H1 (cell line): ENCODE data around the gene GNB3. TPM values are rescaled to one million over a fixed set of nuclear protein-coding genes. Genes with fewer than 3 reads are reported as not detected.

Source experiments
- BACH1 ChIP-seq: IDR thresholded peaks from 2 replicates; pipeline ENCODE4 v1.6.1; 2012; ENCODE audit warnings: low read length, improper control_type of control experiment
- BCL11A ChIP-seq, 2 experiments: IDR thresholded peaks; one replicate each; pipeline ENCODE4 v1.6.1; 2011; ENCODE audit warnings: low read depth in 2 of 2, low read length in 2 of 2, mild to moderate bottlenecking in 2 of 2
- CBX5 ChIP-seq: fragments of 300-800, 300-1000 bp; sonication (generic); IDR thresholded peaks from 2 replicates; pipeline ENCODE4 v1.7.1; 2016; ENCODE audit warnings: antibody characterized with exemption, low read length, low read depth
- CTBP2 ChIP-seq: IDR thresholded peaks from 2 replicates; pipeline ENCODE4 v1.7.0; 2011; ENCODE audit warnings: borderline replicate concordance, mild to moderate bottlenecking, moderate library complexity, mixed read lengths, low read length; ENCODE audit not compliant: insufficient read depth, insufficient read length
- EGR1 ChIP-seq: IDR thresholded peaks from 2 replicates; pipeline ENCODE4 v1.6.1; 2011; ENCODE audit warnings: low read depth, low read length, borderline replicate concordance
- FOSL1 ChIP-seq: IDR thresholded peaks from 2 replicates; pipeline ENCODE4 v1.6.1; 2011; ENCODE audit warnings: mild to moderate bottlenecking, low read depth, low read length, moderate library complexity; ENCODE audit not compliant: insufficient read depth
- GTF2F1 ChIP-seq: IDR thresholded peaks from 2 replicates; pipeline ENCODE4 v1.6.1; 2012; ENCODE audit warnings: low read depth, low read length, improper control_type of control experiment, borderline replicate concordance
- KDM5A ChIP-seq: fragments of 200-600 bp; IDR thresholded peaks from 2 replicates; pipeline ENCODE4 v1.7.1; 2012; ENCODE audit warnings: mild to moderate bottlenecking, low read length, inconsistent platforms, mixed read lengths
- MAFK ChIP-seq: IDR thresholded peaks from 2 replicates; pipeline ENCODE4 v1.6.1; 2012; ENCODE audit warnings: low read depth, mild to moderate bottlenecking, improper control_type of control experiment, low read length
- NANOG ChIP-seq: IDR thresholded peaks from 2 replicates; pipeline ENCODE4 v1.6.1; 2011; ENCODE audit warnings: low read length, low read depth, mild to moderate bottlenecking, inconsistent platforms; ENCODE audit not compliant: insufficient read depth, poor library complexity, severe bottlenecking
- POLR2A ChIP-seq, 2 experiments: IDR thresholded peaks; 1 replicate in 1 of 2; 2 replicates in 1 of 2; pipeline ENCODE4 v1.6.1; 2011; ENCODE audit warnings: low read depth in 2 of 2, low read length in 2 of 2, mild to moderate bottlenecking in 2 of 2; ENCODE audit errors: control extremely low read depth in 1 of 2
- RNF2 ChIP-seq: fragments of 200-900, 300-1000 bp; sonication (generic); IDR thresholded peaks from 2 replicates; pipeline ENCODE4 v1.7.1; 2016; ENCODE audit warnings: borderline replicate concordance, low read depth, mild to moderate bottlenecking, antibody characterized with exemption, low read length; ENCODE audit not compliant: poor library complexity, severe bottlenecking; ENCODE audit errors: missing control alignments
- SAP30 ChIP-seq: fragments of 300-600 bp; sonication (generic); IDR thresholded peaks from 2 replicates; pipeline ENCODE4 v1.7.1; 2012; ENCODE audit warnings: low read length, moderate library complexity, mild to moderate bottlenecking, inconsistent platforms; ENCODE audit not compliant: insufficient read depth, insufficient replicate concordance
- SRF ChIP-seq: IDR thresholded peaks from 2 replicates; pipeline ENCODE4 v1.6.1; 2011; ENCODE audit warnings: mild to moderate bottlenecking, low read depth, low read length, moderate library complexity
- TEAD4 ChIP-seq: IDR thresholded peaks from 2 replicates; pipeline ENCODE4 v1.6.1; 2012; ENCODE audit warnings: low read depth, low read length, inconsistent platforms, mixed read lengths
- polyA plus RNA-seq, 7 experiments: library from polyadenylated mRNA; depleted of rRNA in 3 of 7; stranded (reverse) in 5 of 7; unstranded in 2 of 7; fragments of >200 nt in 5 of 7; fragments of 200-250 nt in 2 of 7; gene quantifications; 1 replicate in 5 of 7; 2 replicates in 1 of 7; 4 replicates in 1 of 7; pipeline versions ENCODE4 v1.2.1 to v1.2.3, GENCODE V29; 2011 to 2013; ENCODE audit warnings: missing spikeins in 2 of 7, mixed read lengths in 2 of 7
- total RNA-seq: library from RNA; stranded (reverse); fragmentation: NEBNext Ultra II Directional; extraction: Animal tissue kit (Norgen Biotek cat#: 25700); gene quantifications from 2 replicates; pipeline ENCODE4 v1.2.1, GENCODE V29; 2021
- TF ChIP-seq, protein P1 (sequence below): IDR thresholded peaks from 2 replicates; pipeline ENCODE4 v1.6.1; 2011; ENCODE audit warnings: low read length, improper control_type of control experiment

The GNB3 gene
- total and polyA plus RNA-seq, 2 of the 8 experiments (the other 6 are each of a cell fraction or from before 2014, with no cell fraction given), result 9.9 TPM

DNA sequence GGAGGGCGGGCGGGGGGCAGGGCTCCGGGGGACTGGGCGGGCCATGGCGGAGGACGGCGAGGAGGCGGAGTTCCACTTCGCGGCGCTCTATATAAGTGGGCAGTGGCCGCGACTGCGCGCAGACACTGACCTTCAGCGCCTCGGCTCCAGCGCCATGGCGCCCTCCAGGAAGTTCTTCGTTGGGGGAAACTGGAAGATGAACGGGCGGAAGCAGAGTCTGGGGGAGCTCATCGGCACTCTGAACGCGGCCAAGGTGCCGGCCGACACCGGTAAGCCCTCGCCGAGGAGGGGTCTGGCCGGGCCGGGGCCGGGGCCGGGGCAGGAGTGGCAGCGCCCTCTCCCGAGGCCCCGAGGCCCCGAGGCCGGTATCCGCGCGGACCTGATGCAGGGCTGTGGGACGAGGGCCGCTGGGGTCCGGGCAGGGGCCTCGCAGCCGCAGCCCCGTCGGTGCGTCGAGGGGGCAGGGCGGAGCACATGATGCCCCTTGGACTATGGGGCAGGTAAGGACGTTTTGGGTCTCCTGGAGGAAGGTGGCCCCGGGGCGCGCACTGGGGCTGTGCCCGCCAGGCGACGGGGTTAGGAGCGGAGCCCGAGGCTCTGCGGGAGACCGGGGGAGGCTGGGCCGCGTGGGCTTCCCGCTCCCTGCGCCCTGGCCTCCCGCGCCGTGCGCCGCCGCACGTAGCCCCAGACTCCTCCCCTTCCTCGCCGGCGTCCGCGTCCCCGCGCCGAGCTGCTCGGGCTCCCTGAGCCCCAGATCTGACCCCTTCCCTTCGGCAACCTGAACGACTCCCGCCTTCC, 26.9 kb downstream of the GNB3 start, which contains the start of gene TPI1 (continued):
- TF ChIP-seq RNF2, result no peak
- TF ChIP-seq SRF, result no peak
- TF ChIP-seq, protein P1, sequence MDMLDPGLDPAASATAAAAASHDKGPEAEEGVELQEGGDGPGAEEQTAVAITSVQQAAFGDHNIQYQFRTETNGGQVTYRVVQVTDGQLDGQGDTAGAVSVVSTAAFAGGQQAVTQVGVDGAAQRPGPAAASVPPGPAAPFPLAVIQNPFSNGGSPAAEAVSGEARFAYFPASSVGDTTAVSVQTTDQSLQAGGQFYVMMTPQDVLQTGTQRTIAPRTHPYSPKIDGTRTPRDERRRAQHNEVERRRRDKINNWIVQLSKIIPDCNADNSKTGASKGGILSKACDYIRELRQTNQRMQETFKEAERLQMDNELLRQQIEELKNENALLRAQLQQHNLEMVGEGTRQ, result no peak
- peak in 1 of 2 experiments; percentile 97; a peak in 2 of 3 replicates for TF ChIP-seq POLR2A (IDR thresholded peaks at IDR 0.05; ENCODE audit: control extremely low read depth in 1 of 2, low read depth in 2 of 2, low read length in 2 of 2)
- no peak for TF ChIP-seq EGR1
- no peak for TF ChIP-seq SAP30
- TF ChIP-seq NANOG, result no peak
- TF ChIP-seq BCL11A (IDR thresholded peaks at IDR 0.05; ENCODE audit: low read depth in 2 of 2, low read length in 2 of 2), result no peak
- peak; percentile 93 for TF ChIP-seq GTF2F1
- no peak for TF ChIP-seq BACH1
- no peak for TF ChIP-seq FOSL1
- no peak for TF ChIP-seq MAFK
- no peak for TF ChIP-seq CBX5
- TF ChIP-seq TEAD4, result no peak
- TF ChIP-seq CTBP2, result no peak
- no peak for TF ChIP-seq KDM5A
